GM12891 (cell line): ENCODE measurements around the gene ZYG11A.

Experiments
- POLR2A ChIP-seq: IDR thresholded peaks from 2 replicates; pipeline ENCODE4 v1.6.1; 2011; ENCODE audit warnings: low read depth, low read length, control low read depth
- POLR2AphosphoS5 ChIP-seq: IDR thresholded peaks from 2 replicates; pipeline ENCODE4 v1.6.1; 2011; ENCODE audit warnings: low read depth, low read length, control low read depth
- POU2F2 ChIP-seq: IDR thresholded peaks from 2 replicates; pipeline ENCODE4 v1.6.1; 2011; ENCODE audit warnings: low read depth, mild to moderate bottlenecking, control low read depth, low read length, moderate library complexity
- SPI1 ChIP-seq: IDR thresholded peaks from 2 replicates; pipeline ENCODE4 v1.6.1; 2011; ENCODE audit warnings: low read depth, low read length, control low read depth
- TAF1 ChIP-seq: IDR thresholded peaks from 2 replicates; pipeline ENCODE4 v1.6.1; 2011; ENCODE audit warnings: low read depth, low read length, control low read depth

DNA sequence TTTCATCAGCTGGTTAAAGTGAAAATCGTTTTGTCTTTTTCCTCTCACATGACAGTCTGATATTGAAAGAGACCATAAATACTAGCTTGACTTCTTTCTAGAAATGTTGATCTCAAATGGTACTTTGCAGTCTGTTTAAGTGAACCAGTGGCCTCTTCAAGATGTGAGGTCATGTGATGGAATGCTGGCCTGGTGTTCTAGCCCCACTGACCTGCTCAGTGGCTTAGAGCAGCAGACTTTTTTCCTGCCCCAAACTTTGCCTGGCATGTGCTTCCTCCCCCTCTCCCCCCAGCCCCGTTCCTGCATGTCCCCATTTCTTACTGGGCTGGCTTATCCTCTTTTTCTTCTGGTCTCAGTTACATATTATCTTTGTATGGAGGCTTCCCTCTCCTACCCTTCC is 34.3 kb downstream of the ZYG11A start:
- TF ChIP-seq POLR2A: no peak
- no peak for TF ChIP-seq POLR2AphosphoS5
- no peak for TF ChIP-seq POU2F2
- no peak for TF ChIP-seq TAF1
- no peak for TF ChIP-seq SPI1
